HG02884 (cell line): ENCODE results near the gene ZNF367.
"Not testable (repeated sequence)": the region's sequence is repeated elsewhere in the genome, so short reads cannot be mapped to it uniquely, and the experiment has no call there.

Source experiments
- ATAC-seq: cut with Tn5 transposase; IDR thresholded peaks from one replicate; pipeline ENCODE4 v1.9.1; 2021; ENCODE audit warnings: mild to moderate bottlenecking, moderate library complexity; ENCODE audit not compliant: unreplicated experiment

Gene ZNF367

DNA sequence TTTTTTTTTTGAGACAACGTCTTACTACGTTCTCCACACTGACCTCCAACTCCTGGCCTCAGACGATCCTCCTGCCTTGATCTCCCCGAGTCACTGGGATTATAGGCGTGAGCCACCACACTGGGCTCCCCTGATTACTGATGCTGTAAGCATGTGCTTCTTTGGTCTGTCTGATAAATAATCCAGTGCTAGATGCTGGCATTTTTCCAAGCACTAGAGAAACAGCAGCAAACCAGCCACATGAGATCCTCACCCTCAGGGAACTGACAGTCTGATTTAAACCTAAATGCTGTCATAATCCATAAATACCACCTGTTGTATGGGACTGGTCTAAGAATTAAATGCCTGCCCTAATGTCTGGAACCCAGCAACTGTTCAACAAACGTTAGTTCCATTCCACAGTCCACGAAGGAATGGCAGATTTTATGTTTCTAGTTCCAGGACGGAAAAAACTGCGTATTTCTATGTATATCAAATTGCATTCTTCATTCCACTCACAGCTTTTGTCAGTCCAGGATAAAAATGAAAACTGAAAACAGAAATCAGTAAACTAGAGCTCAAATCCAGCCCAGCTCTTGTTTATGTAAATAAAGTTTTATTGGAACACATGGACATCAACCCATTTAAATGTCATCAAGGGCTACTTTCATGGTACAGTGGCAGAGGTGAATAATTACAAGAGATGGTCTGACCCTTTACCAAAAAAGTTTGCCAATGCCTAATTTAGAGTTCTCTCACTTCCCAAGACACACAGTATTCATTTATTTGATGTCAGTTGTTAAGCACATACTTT, 54.8 kb downstream of the ZNF367 start:
- no peak for ATAC-seq

DNA sequence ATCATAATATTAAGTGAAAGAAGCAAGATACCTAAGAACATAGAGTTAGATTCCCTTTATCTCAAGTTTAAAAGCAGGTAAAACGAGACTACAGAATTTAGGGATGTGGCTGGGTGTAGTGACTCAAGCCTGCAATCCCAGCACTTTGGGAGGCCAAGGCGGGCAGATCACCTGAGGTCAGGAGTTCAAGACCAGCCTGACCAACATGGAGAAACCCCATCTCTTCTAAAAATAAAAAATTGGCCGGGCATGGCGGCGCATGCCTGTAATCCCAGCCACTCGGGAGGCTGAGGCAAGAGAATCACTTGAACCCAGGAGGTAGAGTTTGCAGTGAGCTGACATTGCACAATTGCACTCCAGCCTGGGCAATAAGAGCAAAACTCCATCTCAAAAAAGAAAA, 56.1 kb downstream of the ZNF367 start:
- ATAC-seq = not testable (repeated sequence)

DNA sequence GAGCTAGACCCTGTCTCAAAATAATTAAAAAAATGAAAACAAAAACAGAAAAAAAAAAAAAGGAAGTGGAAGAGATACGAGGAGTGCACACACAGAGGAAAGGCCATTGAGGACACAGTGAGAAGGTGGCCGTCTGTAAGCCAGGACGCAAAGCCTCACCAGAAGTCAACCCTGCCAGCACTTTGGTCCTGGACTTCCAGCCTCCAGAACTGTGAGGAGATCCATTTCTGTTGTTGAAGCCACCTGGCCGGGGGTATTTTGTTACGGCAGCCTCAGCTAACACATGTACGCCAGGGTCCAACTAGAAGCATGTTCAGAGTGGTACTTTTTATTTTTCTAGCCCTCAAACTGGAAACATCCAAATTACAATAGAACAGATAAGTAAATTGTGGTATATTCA, 56.5 kb downstream of the ZNF367 start:
- ATAC-seq = no peak

DNA sequence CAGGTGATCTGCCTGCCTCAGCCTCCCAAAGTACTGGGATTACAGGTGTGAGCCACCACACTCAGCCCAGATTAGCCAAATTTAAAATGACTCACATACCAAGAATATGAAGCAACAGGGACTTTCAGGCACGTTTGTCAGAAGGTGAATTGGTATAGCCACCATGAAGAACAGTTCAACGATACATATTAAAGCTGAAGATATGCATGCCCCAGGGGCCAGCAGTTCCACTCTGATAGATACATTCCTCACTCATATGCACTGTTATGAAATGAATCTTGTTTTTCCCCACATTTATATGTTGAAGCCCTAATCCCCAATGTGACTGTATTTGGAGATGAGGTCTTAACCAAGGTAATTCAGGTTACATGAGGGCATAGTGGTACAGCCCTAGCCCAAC, 57.2 kb downstream of the ZNF367 start:
- ATAC-seq = no peak

DNA sequence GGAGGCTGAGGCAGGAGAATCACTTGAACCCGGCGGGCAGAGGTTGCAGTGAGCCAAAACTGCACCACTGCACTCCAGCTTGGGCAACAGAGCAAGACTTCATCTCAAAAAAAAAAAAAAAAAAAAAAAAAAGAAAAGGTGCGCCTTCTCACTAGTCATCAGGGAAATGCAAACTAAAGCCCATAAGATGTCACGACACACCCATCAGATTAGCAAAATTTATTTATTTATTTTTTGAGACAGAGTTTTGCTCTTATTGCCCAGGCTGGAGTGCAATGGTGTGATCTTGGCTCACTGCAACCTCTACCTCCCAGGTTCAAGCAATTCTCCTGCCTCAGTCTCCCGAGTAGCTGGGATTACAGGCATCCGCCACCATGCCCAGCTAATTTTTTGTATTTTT, 57.6 kb downstream of the ZNF367 start:
- not testable (repeated sequence) for ATAC-seq

DNA sequence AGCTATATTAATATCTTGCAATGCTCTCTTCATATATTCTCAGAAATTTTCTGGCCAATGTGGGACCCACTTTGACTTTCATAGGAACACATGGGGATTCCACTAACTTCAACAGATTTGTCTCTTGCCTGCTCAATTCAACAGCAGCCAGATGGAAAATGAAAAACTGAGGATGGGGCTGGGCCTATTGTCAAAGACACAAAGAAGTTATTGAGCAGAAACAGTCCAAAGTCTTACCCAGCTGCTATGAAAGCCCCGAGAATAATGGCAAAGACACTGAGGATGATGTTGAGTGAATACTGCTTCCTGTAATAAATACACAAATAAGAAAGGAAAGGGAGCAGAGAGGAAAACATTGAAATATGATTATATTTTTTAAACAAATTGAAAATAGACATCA, 67.3 kb downstream of the ZNF367 start:
- ATAC-seq = no peak

DNA sequence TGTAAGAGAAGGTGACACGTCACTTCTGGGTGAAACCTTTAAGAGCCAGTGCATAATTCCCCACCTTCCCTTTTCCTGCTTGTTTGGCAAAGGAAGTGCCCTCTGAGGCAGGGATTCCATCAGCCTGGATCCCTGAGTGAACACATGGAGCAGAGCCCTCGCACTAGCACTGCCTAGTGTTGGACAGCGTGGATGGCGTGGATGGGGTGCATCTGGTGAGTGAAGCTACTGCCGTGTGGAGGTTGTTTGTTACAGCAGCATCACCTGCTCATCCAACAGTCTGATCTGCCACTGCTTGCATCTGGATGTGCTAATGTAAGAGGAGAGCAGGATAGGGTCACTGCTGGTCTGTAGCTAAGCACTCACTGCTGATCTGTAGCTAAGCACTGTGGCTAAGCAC, 69.9 kb downstream of the ZNF367 start:
- ATAC-seq = no peak

DNA sequence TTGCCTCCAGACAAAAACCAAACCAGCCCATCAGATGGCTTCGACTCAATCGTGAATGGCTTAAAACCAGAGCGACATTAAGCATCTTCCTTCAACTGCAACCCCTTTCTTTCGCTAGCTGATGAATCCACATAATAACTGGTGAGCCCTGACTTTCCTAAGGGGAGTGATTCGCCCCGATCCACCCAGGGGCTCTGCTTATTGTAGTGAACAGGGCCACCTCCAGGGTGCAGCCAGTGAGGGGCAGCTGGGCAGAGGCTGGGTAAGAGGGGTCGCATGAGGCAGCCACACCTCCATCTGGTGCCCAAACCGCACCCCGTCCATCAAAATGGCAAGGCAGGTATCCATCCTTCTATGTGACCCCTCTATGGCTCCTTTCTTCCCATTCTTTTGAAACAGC, 72.6 kb downstream of the ZNF367 start:
- no peak for ATAC-seq

DNA sequence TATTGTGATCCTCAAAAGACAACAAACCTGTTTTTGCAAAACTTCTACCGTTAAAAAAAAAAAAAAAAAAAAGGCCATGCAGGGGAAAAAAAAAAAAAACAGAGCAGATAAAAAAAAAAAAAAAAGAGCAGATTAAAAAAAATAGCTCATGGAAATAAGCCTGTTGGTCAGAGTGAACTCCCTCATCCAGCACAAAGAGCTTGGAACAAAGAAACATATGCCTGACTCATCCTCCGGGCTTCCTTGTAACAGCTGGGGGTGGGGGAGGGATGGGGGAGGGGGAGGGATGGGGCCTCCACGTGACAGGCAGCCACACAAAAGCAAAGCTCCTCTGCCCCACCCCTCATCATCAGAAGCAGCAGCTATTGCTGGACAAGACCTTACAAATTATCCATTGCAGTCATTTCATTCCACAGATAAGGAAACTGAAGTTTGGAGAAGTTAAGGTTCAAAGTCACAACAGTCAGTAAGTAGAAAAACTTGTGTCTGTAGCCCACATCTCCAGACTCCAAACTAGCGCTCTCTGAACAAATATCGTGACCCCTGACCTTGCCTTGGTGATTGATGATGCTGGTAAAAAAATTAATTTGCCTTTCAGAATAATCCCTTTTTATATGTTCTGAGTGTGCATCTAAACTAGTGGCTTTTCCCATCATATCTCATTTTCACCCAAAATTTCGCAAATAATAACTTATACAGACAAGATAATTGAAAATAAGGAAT, 73.6 kb downstream of the ZNF367 start:
- no peak for ATAC-seq

DNA sequence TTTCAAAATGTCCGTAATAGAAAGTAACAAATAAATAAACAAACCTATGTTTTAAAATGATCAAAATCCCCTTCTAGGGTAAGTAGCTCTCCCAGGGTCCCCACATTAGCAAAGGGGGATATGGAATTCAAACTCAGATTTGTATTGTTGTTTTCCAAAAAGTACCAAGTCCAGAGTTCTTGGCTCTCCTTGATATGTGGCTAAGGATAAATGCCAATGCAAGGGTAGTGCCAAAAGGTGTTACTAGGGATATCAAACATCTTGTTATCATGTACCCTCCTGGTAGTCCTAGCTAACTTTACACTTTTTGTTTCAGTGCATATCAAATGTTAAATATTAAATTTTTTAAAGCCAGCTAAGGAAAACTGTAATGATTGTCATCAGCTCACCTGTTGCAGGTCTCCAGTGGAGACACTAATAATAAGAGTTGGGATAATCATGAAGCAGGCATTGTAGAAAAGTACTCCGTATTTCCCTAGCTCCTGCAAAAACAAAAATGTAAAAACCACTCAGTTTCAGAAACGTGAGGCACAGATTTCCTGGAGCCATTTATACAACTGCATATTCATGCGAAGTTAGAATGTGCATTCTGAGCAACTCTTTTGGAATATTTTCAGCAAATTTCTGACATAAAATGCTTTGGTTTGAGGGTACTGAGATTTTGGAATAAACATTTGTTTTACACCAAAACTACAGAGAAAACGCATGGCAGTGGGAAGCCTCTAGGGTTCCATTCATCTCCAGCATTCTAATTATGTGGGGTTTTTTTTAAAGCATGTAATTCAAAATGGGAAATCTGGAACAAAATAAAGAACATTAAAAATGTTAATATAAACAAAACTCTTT, 74.4 kb downstream of the ZNF367 start:
- ATAC-seq = no peak

DNA sequence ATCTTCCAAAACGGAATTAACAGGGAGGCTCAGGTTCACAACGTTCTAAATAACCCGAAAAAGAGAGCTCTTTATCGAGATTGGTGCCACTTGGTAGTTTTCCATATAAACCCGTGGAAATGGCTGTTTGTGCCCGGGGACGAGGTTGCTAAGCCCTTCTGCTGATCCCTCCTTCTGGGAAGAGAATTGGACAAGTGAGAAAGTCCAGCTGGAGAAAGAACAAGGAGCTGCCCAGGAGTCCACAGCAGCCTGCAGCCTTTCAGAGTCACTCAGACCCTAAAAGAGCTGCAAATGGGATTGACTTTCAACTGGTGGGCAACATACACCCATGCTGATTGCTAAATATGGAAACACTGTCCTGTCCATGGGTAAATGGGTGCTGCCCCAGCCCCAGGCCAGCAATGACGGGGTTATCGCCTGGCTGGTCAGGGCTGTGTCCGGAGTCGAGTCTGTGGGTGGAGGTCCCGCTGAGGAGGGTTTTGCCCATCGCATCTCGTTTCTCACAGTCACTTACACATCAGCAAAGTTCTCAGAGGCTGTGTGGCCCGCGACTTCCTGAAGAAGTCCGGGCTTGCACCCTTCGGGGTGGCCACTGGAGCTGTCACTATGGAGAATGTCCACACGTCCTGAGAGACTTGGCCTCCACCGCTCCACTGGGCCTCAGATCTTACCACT, 75.5 kb downstream of the ZNF367 start:
- no peak for ATAC-seq

DNA sequence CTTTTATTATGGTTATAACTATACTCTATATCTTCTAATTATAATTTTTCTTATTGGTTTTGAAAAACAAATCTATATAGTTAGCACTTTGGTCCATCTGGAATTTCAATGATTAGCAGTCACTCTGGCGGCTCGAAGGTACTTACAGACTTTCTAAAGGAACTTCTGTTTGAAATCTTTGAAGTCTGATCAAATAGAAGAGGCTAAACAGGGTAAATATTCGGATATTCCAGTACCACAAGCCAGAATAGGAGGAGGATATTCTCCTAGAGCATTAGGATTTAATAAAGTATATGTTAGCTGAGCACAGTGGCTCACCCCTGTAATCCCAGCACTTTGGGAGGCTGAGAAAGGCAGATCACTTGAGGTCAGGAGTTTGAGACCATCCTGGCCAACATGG, 77.5 kb downstream of the ZNF367 start:
- no peak for ATAC-seq

DNA sequence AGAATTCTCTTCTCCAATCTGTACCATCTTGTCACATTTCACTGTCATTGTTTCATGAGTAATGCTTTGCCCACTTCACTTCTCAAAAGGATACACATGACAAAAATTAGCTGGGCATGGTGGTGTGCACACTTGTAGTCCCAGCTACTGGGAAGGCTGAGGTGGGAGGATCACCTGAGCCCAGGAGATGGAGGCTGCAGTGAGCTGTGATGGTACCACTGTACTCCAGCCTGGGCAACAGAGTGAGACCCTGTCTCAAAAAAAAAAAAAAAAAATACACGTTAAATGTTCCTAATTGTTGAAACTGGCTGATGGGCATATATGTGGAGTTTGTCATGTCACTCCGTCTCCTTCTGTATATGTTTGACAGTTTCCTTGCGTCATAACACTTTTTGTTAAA, 79.9 kb downstream of the ZNF367 start:
- ATAC-seq = no peak
